ENCODE results near the gene EVI5L. TPM values are rescaled to one million over a fixed set of nuclear protein-coding genes. Genes with fewer than 3 reads are reported as not detected.
"Not testable (repeated sequence)": the region's sequence is repeated elsewhere in the genome, so short reads cannot be mapped to it uniquely, and the experiment has no call there.

The EVI5L gene
- total RNA-seq, 1 donor from 2014 or later = 11.6 TPM

GRCh38 chr19:7816040-7816439 is 14.0 kb upstream of the EVI5L start:
- DNase-seq (ENCODE audit: low spot score) = not testable (repeated sequence)

- no peak for DNase-seq (ENCODE audit: low spot score)
Observed at GRCh38 chr19:7817801-7818200, 12.2 kb upstream of the EVI5L start.

GRCh38 chr19:7818806-7819205 is 11.2 kb upstream of the EVI5L start:
- DNase-seq (ENCODE audit: low spot score) = no peak

- DNase-seq (ENCODE audit: low spot score) = no peak
Observed at GRCh38 chr19:7819337-7819736, 10.7 kb upstream of the EVI5L start.

- DNase-seq (ENCODE audit: low spot score) = no peak
Observed at GRCh38 chr19:7820588-7820987, 9.4 kb upstream of the EVI5L start.

GRCh38 chr19:7822910-7823515 is 7.0 kb upstream of the EVI5L start:
- DNase-seq (ENCODE audit: low spot score) = no peak

- no peak for DNase-seq (ENCODE audit: low spot score)
Observed at GRCh38 chr19:7823686-7824301, 6.2 kb upstream of the EVI5L start.

GRCh38 chr19:7829166-7829520 is 875 bp upstream of the EVI5L start:
- no peak for DNase-seq (ENCODE audit: low spot score)

- no peak for DNase-seq (ENCODE audit: low spot score)
Observed at GRCh38 chr19:7830272-7830771, 304 bp downstream of the EVI5L start.

GRCh38 chr19:7830823-7831222 is 805 bp downstream of the EVI5L start:
- no peak for DNase-seq (ENCODE audit: low spot score)

- DNase-seq (ENCODE audit: low spot score) = no peak
Observed at GRCh38 chr19:7831452-7831851, 1.4 kb downstream of the EVI5L start.

- DNase-seq (ENCODE audit: low spot score) = no peak
Observed at GRCh38 chr19:7832009-7832408, 2.0 kb downstream of the EVI5L start.

- DNase-seq (ENCODE audit: low spot score) = no peak
Observed at GRCh38 chr19:7832781-7833180, 2.8 kb downstream of the EVI5L start.

- peak; percentile 65 for DNase-seq (ENCODE audit: low spot score)
Observed at GRCh38 chr19:7833225-7834099, 3.4 kb downstream of the EVI5L start.

GRCh38 chr19:7839476-7839875 is 9.5 kb downstream of the EVI5L start:
- DNase-seq (ENCODE audit: low spot score) = no peak

GRCh38 chr19:7840629-7841028 is 10.6 kb downstream of the EVI5L start:
- no peak for DNase-seq (ENCODE audit: low spot score)

- DNase-seq (ENCODE audit: low spot score) = no peak
Observed at GRCh38 chr19:7841751-7842660, 12.0 kb downstream of the EVI5L start.

GRCh38 chr19:7842661-7843294 is 12.8 kb downstream of the EVI5L start:
- no peak for DNase-seq (ENCODE audit: low spot score)

GRCh38 chr19:7843521-7843920 is 13.5 kb downstream of the EVI5L start:
- DNase-seq (ENCODE audit: low spot score) = no peak

GRCh38 chr19:7844405-7844804 is 14.4 kb downstream of the EVI5L start:
- no peak for DNase-seq (ENCODE audit: low spot score)

- DNase-seq (ENCODE audit: low spot score) = no peak
Observed at GRCh38 chr19:7844951-7845350, 14.9 kb downstream of the EVI5L start.

Measured in umbilical cord (tissue), 2 donors.